DMS153 (cell line): ENCODE measurements around the gene CES1.
A peak's percentile ranks its signal among the peaks of the same experiment; 100 is the strongest.
"Not testable (repeated sequence)": the region's sequence is repeated elsewhere in the genome, so short reads cannot be mapped to it uniquely, and the experiment has no call there.

ENCODE experiments used
- DNase-seq: peaks from one replicate; lab custom pipeline; 2025; lab: John Stamatoyannopoulos, UW

CES1 gene

DNA sequence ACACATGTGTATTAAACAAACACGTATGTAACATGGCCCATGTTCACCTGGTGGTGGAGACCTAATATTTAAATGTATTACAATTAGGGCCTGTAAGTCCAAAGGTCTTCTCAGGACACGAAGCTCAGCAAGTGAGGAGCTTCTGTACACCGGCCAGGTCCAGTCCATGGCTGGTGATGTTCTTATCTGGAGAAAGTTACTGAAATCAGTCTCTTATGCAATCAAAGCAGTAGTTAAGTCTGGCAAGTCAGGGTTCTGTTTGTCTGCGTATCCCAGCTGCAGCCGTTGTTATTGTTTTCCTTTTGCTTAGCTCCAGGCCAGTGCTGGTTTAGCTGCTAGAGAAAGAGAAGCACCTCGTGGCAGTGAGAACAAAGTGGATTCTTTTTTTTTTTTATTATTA is 41.4 kb downstream of the CES1 start:
- DNase-seq: not testable (repeated sequence)

DNA sequence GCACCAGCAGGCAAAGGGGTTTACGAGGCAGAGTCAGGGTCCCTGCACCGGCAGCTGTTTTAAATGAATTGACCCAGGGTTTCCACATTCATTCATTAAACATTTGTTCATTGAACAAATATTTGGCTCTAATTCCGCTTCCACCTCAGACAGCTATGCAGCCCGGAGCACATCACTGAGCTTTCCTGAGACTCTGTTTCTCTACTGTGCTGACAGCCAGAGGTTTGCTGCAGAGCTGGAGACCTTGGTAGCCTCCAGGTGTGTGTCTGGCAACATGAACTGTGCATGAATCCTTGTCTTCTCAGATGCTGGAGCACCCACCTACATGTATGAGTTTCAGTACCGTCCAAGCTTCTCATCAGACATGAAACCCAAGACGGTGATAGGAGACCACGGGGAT is 42.7 kb downstream of the CES1 start:
- DNase-seq: not testable (repeated sequence)

DNA sequence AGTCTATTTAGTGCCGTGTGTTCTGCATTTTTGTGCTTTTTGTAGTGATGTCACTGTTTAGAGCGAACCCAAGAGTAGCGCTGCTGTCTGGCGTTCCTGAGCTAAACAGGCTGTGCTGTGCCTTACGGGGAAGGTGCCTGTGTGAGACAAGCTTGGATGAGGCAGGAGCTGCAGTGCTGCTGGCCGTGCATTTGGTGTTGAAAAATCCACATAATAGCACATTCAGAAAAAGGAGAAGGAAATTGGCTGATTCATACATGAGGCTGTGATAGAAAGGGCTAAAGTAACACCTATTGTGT is 50.2 kb downstream of the CES1 start:
- DNase-seq: not testable (repeated sequence)

- not testable (repeated sequence) for DNase-seq
Observed at GRCh38 chr16:55782091-55782792, 50.7 kb downstream of the CES1 start.

GRCh38 chr16:55781456-55781855 is 51.4 kb downstream of the CES1 start:
- not testable (repeated sequence) for DNase-seq

DNA sequence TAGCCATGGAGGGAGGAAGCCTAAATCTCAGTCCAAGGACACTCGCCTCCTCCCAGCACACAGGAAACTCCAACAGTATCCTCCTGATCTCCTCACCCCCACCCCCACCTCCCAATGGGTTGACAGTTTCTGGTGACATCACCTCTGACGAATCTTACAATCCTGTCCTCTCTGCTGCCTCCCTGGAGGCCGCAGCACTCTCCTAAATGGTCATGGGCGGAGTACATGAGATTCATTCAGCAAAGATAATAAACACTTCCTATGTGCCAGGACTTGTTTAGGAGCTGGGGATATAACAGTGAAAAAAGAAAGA is 52.8 kb downstream of the CES1 start:
- not testable (repeated sequence) for DNase-seq

- DNase-seq: peak; percentile 22
Observed at GRCh38 chr16:55779402-55780094, 53.3 kb downstream of the CES1 start.

DNA sequence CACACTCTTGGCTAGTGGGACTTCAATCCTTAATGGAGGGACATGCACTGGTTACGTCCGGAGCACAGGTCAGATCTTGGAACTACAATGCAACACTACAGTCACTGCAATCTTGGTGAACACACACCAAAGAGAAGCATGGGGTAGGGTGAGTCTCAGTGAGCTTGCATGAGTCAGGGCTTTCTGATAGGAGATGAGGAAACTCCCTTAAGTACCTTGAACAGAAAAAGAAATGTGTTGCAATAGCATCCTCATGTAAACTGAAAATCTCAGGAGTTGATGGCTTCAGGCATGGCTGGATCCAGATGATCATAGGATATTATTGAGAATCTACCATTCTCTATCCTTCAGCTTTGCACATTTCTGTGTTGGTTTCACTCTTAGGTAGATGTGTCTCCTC is 54.1 kb downstream of the CES1 start:
- DNase-seq: no peak

DNA sequence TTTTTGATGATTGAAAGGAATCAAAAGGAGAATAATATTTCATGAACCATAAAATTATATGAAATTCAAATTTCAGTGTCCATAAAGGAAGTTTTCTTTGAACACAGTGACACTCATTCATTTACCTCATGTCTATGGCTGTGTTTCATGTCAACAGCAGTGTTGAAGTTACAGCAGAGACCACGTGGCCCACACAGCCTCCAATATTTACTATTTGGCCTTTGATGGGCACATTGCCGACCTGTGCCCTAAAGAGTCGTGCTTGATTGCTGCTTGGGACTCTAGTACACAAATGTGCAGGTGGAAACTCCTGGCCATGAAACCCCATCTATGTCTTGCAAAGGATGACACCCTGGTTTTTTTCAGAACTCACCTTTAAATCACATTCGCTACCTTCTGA is 57.0 kb downstream of the CES1 start:
- no peak for DNase-seq

- DNase-seq: no peak
Observed at GRCh38 chr16:55773859-55774549, 58.9 kb downstream of the CES1 start.

DNA sequence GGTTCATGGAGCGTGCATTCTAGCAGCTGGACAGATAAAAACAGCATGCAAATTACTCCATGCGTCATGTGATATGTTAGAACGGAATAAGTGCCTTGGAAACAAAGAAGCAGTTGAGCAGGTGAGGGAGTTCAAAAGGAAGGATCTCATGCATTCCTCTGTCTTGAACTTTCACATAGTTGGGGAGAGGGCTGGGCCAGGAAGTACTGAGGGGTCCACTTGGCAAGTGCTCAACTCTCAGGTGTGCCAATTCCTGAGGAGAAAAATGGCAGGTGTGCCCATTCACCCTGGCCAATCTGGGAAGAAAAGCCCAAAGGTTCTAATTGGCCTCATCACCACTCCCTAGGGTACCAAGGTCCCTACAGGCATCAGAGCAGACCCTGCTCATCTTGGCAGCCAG is 67.7 kb downstream of the CES1 start:
- no peak for DNase-seq

- no peak for DNase-seq
Observed at GRCh38 chr16:55760310-55761001, 72.4 kb downstream of the CES1 start.

- DNase-seq: not testable (repeated sequence)
Observed at GRCh38 chr16:55759965-55760309, 73.0 kb downstream of the CES1 start.

- DNase-seq: not testable (repeated sequence)
Observed at GRCh38 chr16:55757595-55758527, 75.0 kb downstream of the CES1 start.

- no peak for DNase-seq
Observed at GRCh38 chr16:55756963-55757362, 75.9 kb downstream of the CES1 start.

DNA sequence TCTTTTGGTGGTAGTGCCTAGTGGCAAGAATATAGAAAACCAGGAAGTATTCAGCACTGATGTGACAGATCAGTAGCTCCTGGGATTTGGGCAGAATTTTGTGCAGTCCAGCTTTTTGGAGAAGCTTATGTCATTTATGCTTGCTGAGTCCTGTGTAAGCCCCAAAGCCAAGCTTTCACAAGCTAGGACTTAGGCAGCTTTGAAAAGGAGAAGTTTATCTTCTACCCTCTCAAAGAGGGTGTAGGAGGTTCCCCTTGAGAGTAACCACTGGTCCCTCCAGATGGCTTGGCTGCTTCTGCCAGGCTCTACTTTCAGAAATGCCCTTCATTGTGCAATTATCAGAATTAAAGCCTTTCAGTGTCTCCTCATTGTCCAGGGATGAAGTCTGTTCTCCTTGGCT is 78.8 kb downstream of the CES1 start:
- no peak for DNase-seq

DNA sequence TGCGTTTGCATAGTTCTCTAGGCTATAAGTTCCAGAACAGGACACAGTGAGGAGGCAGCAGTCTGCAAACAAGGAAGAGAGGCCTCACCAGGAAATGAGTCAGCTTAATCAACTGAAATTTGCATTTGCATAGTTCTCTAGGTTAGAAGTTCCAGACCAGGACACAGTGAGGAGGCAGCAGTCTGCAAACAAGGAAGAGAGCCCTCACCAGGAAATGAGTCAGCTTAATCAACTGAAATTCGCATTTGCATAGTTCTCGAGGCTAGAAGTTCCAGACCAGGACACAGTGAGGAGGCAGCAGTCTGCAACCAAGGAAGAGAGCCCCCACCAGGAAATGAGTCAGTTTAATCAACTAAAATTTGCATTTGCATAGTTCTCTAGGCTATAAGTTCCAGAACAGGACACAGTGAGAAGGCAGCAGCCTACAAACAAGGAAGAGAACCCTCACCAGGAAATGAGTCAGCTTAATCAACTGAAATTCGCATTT is 79.7 kb downstream of the CES1 start:
- peak; percentile 17 for DNase-seq
